Effector memory CD4-positive, alpha-beta T cell (primary cell): ENCODE results near the gene AKAP13.

Experiments
- DNase-seq, 3 donors: peaks; one replicate each; pipeline ENCODE4 v3.0.0-alpha.2; 2020
- H3K27ac ChIP-seq: 2 replicates; pipeline ENCODE4 v1.7.0; 2013; ENCODE audit warnings: mild to moderate bottlenecking, low read length, moderate library complexity; ENCODE audit not compliant: insufficient read depth, poor library complexity, severe bottlenecking
- H3K27me3 ChIP-seq: replicated peaks from 2 replicates; pipeline ENCODE4 v1.7.0; 2013; ENCODE audit warnings: mild to moderate bottlenecking, low read length; ENCODE audit not compliant: insufficient read depth, control insufficient read depth, poor library complexity, severe bottlenecking
- H3K36me3 ChIP-seq: 2 replicates; pipeline ENCODE4 v1.7.0; 2013; ENCODE audit warnings: mild to moderate bottlenecking, low read length, moderate library complexity; ENCODE audit not compliant: control insufficient read depth, insufficient read depth
- H3K4me1 ChIP-seq: 2 replicates; pipeline ENCODE4 v1.7.0; 2013; ENCODE audit warnings: low read length, mild to moderate bottlenecking; ENCODE audit not compliant: control insufficient read depth, insufficient read depth, poor library complexity, severe bottlenecking
- H3K4me3 ChIP-seq: 2 replicates; pipeline ENCODE4 v1.7.0; 2013; ENCODE audit warnings: low read length, low read depth, mild to moderate bottlenecking; ENCODE audit not compliant: insufficient read depth, poor library complexity, severe bottlenecking
- H3K9me3 ChIP-seq: 2 replicates; pipeline ENCODE4 v1.7.0; 2013; ENCODE audit warnings: mild to moderate bottlenecking, low read length, moderate library complexity; ENCODE audit not compliant: control insufficient read depth

Gene AKAP13

DNA sequence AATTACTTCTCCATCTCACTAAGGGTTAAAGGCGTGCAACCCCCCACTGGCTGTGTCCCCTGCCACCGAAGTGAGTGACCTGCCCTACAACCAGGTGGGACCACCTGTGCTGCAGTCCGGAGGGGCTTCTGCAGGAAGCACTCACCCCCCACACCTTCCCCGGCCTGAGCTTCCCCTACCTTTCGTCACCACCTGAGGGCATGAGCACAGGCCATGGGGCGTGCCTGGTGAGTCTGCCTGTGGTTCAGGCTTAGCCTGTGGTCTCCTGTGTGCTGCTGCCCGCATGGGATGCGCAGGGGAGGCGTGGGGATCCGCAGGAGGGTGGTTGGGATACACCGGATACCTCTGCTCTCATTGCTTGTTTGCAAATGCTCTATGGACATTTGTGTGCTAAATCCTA is 368.3 kb downstream of the AKAP13 start:
- H3K4me1 ChIP-seq, result peaks cover 4% of the 10 kb centered on the region

GRCh38 chr15:85749261-85750151 is 369.1 kb downstream of the AKAP13 start:
- H3K4me3 ChIP-seq, result no peak overlapping the region
- peaks cover 39% of the 10 kb centered on the region for H3K36me3 ChIP-seq
- no peak for DNase-seq
- no peak overlapping the region for H3K27ac ChIP-seq
- H3K4me1 ChIP-seq, result peaks cover 4% of the 10 kb centered on the region
- no peaks in the 10 kb centered on the region for H3K9me3 ChIP-seq
- H3K27me3 ChIP-seq, result no peaks in the 10 kb centered on the region

More for the DNA sequence above, 368.3 kb downstream of the AKAP13 start:
- DNase-seq, result no peak
- Histone ChIP-seq H3K27me3 (no peaks in the 10 kb centered on the region), H3K9me3 (no peaks in the 10 kb centered on the region), H3K36me3 (peaks cover 46% of the 10 kb centered on the region), H3K4me3 (no peak overlapping the region), H3K27ac (no peak overlapping the region)

- no peak overlapping the region for H3K4me3 ChIP-seq
- peaks cover 4% of the 10 kb centered on the region for H3K4me1 ChIP-seq
- H3K36me3 ChIP-seq, result peaks cover 28% of the 10 kb centered on the region
- no peak for DNase-seq
- no peaks in the 10 kb centered on the region for H3K27me3 ChIP-seq
- H3K27ac ChIP-seq, result no peak overlapping the region
- H3K9me3 ChIP-seq, result no peaks in the 10 kb centered on the region
Measured at GRCh38 chr15:85750319-85751290, 370.2 kb downstream of the AKAP13 start.

DNA sequence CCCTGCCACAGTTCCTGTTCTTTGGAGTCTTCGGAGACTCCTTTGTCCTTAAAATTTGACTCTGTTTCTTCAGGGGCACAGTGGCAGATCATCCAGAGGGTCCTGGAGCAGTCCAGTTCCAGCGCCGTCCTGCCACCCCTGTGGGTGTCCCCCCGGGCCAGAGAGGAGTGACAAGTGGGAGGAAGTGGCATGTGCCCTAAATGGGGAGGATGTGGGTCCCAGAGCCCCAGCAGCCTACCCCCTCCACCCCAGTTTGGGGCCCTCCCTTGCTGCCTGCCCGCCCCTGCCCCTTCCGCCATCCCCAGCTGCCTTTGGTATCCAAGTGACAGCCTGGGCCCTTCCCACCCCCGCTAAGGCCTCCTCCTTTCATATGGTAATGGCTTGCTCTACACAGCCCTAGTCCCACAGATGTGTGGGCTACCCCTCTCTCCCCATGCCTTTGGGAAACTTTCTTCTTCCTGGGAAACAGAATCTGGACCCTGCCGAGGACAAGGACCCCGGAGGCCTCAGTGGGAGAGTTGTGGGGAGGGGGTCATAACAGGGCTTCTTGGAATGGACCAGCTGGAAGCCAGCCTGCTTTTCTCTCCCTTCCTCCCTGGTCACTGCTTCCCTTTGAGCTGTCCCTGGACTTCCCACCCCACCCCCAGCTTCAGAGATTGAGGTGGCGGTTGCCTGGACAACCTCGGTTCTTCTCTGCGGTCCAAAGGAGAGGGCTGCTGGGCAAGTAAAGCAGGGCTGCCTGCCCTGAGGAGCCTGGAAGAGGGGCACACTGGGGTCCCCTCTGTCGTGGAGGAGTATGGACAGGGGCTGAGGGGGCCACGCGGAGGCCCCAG is 371.1 kb downstream of the AKAP13 start:
- H3K9me3 ChIP-seq, result no peaks in the 10 kb centered on the region
- no peak for DNase-seq
- H3K27me3 ChIP-seq, result no peaks in the 10 kb centered on the region
- no peak overlapping the region for H3K4me3 ChIP-seq
- peaks cover 19% of the 10 kb centered on the region for H3K36me3 ChIP-seq
- H3K27ac ChIP-seq, result no peak overlapping the region
- peaks cover 4% of the 10 kb centered on the region for H3K4me1 ChIP-seq

DNA sequence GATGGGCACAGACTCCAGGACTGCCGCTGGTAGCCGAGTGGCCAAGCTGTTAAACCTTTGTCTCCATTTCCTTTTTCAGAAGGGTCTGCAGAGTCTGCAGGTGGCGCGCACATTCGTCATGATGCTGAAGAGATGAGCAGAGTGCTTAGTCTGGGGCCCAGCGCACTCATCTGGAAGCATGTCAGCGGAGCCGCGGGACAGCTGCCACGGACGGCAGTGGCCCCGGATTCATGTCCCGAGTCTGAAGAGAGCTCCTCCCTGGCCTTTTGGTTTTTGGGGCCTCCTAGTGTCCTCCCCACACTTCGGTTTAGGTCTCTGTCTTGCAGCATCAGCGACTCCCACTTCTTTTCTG is 371.7 kb downstream of the AKAP13 start:
- Histone ChIP-seq H3K36me3 (peaks cover 13% of the 10 kb centered on the region), H3K27me3 (no peaks in the 10 kb centered on the region), H3K9me3 (no peaks in the 10 kb centered on the region), H3K27ac (no peak overlapping the region), H3K4me1 (peaks cover 4% of the 10 kb centered on the region), H3K4me3 (no peak overlapping the region)
- DNase-seq, result no peak

- Histone ChIP-seq H3K4me1 (peaks cover 4% of the 10 kb centered on the region), H3K4me3 (no peak overlapping the region), H3K27ac (no peak overlapping the region), H3K27me3 (no peaks in the 10 kb centered on the region), H3K9me3 (no peaks in the 10 kb centered on the region), H3K36me3 (peaks cover 8% of the 10 kb centered on the region)
- no peak for DNase-seq
Measured at GRCh38 chr15:85752491-85752961, 372.1 kb downstream of the AKAP13 start.

GRCh38 chr15:85753261-85753660 is 372.9 kb downstream of the AKAP13 start:
- Histone ChIP-seq H3K4me3 (no peak overlapping the region), H3K4me1 (peaks cover 4% of the 10 kb centered on the region), H3K9me3 (no peaks in the 10 kb centered on the region), H3K27me3 (no peaks in the 10 kb centered on the region), H3K27ac (no peak overlapping the region), H3K36me3 (peaks cover 4% of the 10 kb centered on the region)
- DNase-seq, result no peak

DNA sequence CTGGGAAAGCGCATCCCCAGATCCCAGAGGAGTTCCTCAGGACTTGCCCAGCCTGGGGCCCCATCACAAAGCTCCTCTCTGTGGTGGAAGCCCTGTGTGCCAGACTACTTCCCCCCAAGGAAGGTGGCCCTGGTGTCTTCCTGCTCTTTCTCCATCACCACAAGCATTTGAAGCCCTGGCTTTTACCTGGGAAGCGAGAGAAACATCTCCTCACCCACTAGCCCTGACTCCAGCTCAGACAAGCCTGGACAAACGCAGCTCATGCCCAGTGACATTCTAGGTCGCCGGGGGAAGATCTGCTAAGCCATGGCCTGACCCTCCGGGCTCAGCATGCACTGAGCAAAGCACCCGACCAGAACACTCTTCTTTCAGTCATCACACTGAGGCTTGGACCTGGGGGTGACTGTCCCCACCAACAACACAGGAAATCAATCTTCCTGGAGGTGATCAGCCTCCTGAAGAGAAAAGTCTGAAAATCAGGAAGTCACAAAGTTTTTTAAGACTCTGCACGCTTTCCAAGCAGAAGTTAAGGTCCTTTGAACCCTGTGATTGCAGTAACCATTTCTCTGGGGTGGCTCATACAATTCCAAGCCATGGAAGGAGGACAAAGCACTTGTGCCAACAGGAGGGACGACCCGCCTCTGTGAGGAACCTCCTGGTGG is 373.5 kb downstream of the AKAP13 start:
- DNase-seq, result no peak
- Histone ChIP-seq H3K27me3 (no peaks in the 10 kb centered on the region), H3K4me3 (no peak overlapping the region), H3K9me3 (no peaks in the 10 kb centered on the region), H3K4me1 (peaks cover 4% of the 10 kb centered on the region), H3K27ac (no peak overlapping the region), H3K36me3 (peaks cover 8% of the 10 kb centered on the region)

- no peak for DNase-seq
- H3K27me3 ChIP-seq, result no peaks in the 10 kb centered on the region
- no peak overlapping the region for H3K27ac ChIP-seq
- H3K36me3 ChIP-seq, result peaks cover 11% of the 10 kb centered on the region
- H3K4me3 ChIP-seq, result no peak overlapping the region
- no peaks in the 10 kb centered on the region for H3K9me3 ChIP-seq
- H3K4me1 ChIP-seq, result peaks cover 4% of the 10 kb centered on the region
Measured at GRCh38 chr15:85754989-85755388, 374.6 kb downstream of the AKAP13 start.
